ENCODE data around the gene BACH2. TPM values are rescaled to one million over a fixed set of nuclear protein-coding genes. Genes with fewer than 3 reads are reported as not detected.
A peak's percentile ranks its signal among the peaks of the same experiment; 100 is the strongest.

BACH2 gene
- total RNA-seq, 1 donor from 2014 or later: 2.1 TPM

DNA sequence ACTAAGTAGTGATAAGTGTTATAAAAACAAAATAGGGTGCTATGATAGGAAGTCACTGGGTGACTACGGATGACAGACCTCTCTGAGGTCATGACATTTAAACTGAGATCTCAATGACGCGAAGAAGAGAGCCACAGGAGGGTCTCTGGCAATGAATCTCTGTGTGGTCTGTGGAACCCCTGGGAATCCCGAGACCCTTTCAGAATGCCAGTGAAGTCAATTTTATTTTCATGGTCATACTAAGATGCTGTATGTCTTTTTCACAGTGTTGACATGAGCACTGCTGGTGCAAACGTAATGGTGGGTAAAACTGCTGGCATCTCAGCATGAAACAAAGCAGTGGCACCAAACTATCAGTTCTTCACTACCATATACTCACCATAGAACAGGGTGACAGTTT is 247.3 kb downstream of the BACH2 start:
- no peak for FAIRE-seq
- no peak for DNase-seq (ENCODE audit: low read depth)
- no peaks in the 10 kb centered on the region for H3K36me3 ChIP-seq (ENCODE audit: control insufficient read depth, insufficient read depth, low read length)
- TF ChIP-seq, protein P1, sequence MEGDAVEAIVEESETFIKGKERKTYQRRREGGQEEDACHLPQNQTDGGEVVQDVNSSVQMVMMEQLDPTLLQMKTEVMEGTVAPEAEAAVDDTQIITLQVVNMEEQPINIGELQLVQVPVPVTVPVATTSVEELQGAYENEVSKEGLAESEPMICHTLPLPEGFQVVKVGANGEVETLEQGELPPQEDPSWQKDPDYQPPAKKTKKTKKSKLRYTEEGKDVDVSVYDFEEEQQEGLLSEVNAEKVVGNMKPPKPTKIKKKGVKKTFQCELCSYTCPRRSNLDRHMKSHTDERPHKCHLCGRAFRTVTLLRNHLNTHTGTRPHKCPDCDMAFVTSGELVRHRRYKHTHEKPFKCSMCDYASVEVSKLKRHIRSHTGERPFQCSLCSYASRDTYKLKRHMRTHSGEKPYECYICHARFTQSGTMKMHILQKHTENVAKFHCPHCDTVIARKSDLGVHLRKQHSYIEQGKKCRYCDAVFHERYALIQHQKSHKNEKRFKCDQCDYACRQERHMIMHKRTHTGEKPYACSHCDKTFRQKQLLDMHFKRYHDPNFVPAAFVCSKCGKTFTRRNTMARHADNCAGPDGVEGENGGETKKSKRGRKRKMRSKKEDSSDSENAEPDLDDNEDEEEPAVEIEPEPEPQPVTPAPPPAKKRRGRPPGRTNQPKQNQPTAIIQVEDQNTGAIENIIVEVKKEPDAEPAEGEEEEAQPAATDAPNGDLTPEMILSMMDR (IDR thresholded peaks at IDR 0.05; ENCODE audit: insufficient read depth, low read length, severe bottlenecking): no peak
- H3K27me3 ChIP-seq (ENCODE audit: control insufficient read depth, insufficient read depth, low read length): no peaks in the 10 kb centered on the region
- no peak overlapping the region for H3K4me3 ChIP-seq (ENCODE audit: low read depth, low read length)

DNA sequence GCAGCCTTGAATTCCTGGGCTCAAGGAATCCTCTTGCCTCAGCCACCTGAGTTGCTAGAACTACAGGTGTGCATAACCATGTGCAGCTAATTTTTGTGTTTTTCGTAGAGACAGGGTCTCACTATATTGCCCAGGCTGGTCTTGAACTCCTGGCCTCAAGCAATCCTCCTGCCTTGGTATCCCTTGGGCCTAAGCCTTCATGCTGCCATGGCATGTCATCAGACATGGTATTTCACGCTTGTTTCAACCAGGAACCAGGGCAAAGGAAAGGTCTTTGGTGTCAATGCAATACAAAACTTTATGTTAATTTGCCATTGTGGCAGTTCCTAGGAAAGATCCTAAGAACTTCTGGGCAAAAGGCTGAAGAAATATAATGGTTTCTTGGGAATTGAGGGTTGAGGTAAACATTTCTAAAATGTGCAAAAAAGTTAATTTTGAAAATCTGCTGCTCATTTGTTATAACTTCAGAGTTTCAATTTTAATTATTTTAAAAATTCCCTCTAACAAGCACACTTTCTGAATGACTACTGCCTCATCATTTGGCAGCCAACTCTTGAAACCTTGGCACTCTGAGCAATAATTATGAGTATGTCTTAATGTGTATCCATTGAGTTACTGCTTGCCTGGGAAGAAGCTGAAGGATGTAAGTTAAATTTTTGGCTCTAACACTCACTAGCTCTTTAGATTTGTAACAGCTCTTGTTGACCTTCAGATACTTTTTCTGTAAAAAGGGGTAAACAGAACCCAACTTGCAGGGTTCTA is 248.3 kb downstream of the BACH2 start:
- Histone ChIP-seq H3K36me3 (ENCODE audit: control insufficient read depth, insufficient read depth, low read length) (no peaks in the 10 kb centered on the region), H3K4me3 (ENCODE audit: low read depth, low read length) (no peak overlapping the region), H3K27me3 (ENCODE audit: control insufficient read depth, insufficient read depth, low read length) (no peaks in the 10 kb centered on the region)
- TF ChIP-seq, protein P1 (IDR thresholded peaks at IDR 0.05; ENCODE audit: insufficient read depth, low read length, severe bottlenecking): no peak
- FAIRE-seq (no peak), DNase-seq (ENCODE audit: low read depth) (no peak)

DNA sequence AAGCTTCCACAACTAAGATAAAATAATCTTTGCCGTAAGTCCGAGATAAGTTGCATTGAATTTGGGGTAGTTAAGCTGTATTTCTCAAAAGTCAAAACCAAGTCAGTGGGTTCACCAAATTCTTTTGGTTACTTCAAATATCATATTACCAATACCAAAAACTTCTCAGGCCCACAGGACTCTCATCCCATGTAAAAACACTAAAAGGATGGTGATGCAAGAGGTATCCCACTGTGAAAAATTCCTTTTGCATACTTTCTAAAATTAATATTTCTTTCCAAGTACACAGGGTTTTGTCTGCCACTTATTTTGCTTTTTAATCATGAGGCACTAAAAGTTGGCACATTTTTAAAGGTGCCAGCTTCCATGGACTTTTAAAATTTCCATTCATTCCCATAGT is 251.1 kb downstream of the BACH2 start:
- Histone ChIP-seq H3K4me3 (ENCODE audit: low read depth, low read length) (no peak overlapping the region), H3K27me3 (ENCODE audit: control insufficient read depth, insufficient read depth, low read length) (no peaks in the 10 kb centered on the region), H3K36me3 (ENCODE audit: control insufficient read depth, insufficient read depth, low read length) (no peaks in the 10 kb centered on the region)
- DNase-seq (ENCODE audit: low read depth): no peak
- TF ChIP-seq, protein P1 (IDR thresholded peaks at IDR 0.05; ENCODE audit: insufficient read depth, low read length, severe bottlenecking): no peak
- no peak for FAIRE-seq

DNA sequence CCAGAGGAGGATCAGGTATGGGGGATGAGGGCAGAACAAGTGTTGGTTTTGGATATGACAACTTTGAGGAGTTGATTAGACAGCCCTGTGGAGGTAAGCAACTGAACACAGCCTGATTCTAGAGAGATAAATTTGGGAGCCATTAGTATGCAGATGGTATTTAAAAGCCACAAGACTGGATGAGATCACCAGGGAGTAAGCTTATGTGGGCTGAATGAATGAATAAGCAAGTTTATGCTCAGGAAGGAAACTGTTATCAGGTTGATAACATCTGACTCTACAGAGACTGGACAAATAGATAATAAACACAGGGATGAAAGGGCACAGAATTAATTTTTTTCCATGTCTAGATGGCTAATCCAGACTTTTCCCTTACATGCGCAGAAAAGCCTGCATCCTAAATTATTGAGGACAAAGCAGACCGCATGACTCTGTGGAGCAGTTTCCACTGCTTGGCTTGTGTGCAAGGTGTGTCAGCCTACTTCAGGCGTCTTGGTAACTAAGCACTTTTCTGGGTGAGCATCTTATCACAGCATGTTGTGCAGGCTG is 251.7 kb downstream of the BACH2 start:
- Histone ChIP-seq H3K36me3 (ENCODE audit: control insufficient read depth, insufficient read depth, low read length) (no peaks in the 10 kb centered on the region), H3K27me3 (ENCODE audit: control insufficient read depth, insufficient read depth, low read length) (no peaks in the 10 kb centered on the region), H3K4me3 (ENCODE audit: low read depth, low read length) (no peak overlapping the region)
- DNase-seq (ENCODE audit: low read depth) (peak; percentile 47), FAIRE-seq (no peak)
- TF ChIP-seq, protein P1 (IDR thresholded peaks at IDR 0.05; ENCODE audit: insufficient read depth, low read length, severe bottlenecking): no peak

DNA sequence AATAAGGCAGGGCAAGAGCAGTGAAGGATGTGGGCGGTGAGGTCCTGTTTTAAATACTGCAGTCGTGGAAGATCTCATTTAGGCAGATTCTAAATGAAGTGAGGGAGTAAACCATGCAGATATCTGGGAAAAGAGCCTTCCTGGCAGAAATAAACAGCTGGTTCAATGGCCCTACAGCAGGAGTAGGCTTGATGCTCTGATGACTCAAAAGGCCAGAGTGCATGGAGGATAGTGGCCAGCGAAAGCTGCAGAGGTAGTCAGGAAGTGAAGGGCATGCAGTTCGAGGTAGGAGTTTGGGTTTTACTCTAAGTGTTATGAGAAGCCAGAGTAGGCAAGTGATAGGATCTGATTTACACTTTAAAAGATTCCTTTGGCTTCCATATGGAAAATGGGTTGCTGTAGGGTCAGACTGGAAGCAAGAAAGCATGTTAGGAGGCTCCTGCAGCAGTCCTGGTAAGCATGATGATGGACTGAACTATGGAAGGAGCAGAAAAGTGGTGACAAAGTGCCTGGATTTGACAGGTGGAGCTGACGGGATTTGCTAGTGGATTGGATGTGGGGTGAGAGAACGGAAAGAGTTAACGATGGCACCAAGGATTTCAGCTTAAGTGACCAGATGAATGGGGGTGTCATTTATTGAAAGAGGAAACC is 252.3 kb downstream of the BACH2 start:
- TF ChIP-seq, protein P1 (IDR thresholded peaks at IDR 0.05; ENCODE audit: insufficient read depth, low read length, severe bottlenecking): no peak
- no peaks in the 10 kb centered on the region for H3K36me3 ChIP-seq (ENCODE audit: control insufficient read depth, insufficient read depth, low read length)
- no peaks in the 10 kb centered on the region for H3K27me3 ChIP-seq (ENCODE audit: control insufficient read depth, insufficient read depth, low read length)
- DNase-seq (ENCODE audit: low read depth) (no peak), FAIRE-seq (peak; percentile 72)
- H3K4me3 ChIP-seq (ENCODE audit: low read depth, low read length): no peak overlapping the region

Measured in bronchial epithelial cell (primary cell).